ENCODE results near the gene MTHFSD.

MTHFSD gene

GRCh38 chr16:86512301-86512859 is 42.7 kb downstream of the MTHFSD start:
- no peak for DNase-seq

DNA sequence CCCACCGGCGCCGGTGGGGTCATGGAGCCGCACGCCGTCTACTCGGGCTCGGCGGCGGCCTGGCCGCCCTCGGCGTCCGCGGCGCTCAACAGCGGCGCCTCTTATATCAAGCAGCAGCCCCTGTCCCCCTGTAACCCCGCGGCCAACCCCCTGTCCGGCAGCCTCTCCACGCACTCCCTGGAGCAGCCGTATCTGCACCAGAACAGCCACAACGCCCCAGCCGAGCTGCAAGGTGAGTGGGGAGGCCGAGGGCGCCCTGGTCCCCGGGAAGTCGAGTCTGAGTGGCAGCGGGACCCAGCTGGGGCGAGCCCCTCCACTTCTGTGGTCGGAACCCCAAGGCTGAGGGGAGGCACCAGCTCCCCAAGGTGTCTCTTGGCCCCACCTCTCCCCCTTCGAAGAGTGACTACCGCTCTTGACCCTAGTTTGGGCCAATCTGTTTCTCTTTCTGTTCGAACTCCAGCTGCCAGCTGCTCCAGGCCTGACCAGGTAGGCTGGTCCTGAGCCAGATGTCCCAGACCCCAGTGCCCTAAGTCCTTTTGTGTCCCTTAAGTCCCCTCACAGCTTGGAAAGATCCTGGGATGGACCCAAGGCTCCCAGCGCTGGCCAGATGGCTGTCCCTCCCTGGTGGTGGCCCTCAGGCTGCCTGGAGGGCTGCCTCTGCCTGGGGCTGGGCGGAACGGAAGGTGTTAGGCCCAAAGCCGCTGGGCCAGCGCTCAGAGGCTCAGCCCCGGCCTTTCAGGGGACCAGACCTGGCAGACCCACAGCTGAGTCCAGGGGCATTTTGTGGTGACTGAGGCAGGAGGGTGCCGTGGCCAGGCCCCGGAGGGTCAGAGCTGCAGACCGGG is 43.5 kb downstream of the MTHFSD start:
- DNase-seq, result no peak

DNA sequence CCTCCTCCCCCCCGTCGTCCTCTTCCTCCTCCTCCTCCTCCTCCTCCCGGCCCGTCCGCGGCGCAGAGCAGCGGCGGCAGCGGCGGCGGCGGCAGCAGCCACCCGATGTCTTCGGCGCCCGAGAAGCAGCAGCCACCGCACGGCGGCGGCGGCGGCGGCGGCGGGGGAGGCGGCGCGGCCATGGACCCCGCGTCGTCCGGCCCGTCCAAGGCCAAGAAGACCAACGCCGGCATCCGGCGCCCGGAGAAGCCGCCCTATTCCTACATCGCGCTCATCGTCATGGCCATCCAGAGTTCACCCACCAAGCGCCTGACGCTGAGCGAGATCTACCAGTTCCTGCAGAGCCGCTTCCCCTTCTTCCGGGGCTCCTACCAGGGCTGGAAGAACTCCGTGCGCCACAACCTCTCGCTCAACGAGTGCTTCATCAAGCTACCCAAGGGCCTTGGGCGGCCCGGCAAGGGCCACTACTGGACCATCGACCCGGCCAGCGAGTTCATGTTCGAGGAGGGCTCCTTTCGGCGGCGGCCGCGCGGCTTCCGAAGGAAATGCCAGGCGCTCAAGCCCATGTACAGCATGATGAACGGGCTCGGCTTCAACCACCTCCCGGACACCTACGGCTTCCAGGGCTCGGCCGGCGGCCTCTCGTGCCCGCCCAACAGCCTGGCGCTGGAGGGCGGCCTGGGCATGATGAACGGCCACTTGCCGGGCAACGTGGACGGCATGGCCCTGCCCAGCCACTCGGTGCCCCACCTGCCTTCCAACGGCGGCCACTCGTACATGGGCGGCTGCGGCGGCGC is 44.4 kb downstream of the MTHFSD start, which contains the start of gene FOXF1:
Gene FOXF1 (plus strand): TSS at position 63 of the 797 bp plus-strand sequence. CDS start 43 bp downstream, at position 106.
- no peak for DNase-seq

GRCh38 chr16:86509759-86510464 is 45.1 kb downstream of the MTHFSD start:
- no peak for DNase-seq

- no peak for DNase-seq
These were observed 45.9 kb downstream of the MTHFSD start for GRCh38 chr16:86508947-86509758.

DNA sequence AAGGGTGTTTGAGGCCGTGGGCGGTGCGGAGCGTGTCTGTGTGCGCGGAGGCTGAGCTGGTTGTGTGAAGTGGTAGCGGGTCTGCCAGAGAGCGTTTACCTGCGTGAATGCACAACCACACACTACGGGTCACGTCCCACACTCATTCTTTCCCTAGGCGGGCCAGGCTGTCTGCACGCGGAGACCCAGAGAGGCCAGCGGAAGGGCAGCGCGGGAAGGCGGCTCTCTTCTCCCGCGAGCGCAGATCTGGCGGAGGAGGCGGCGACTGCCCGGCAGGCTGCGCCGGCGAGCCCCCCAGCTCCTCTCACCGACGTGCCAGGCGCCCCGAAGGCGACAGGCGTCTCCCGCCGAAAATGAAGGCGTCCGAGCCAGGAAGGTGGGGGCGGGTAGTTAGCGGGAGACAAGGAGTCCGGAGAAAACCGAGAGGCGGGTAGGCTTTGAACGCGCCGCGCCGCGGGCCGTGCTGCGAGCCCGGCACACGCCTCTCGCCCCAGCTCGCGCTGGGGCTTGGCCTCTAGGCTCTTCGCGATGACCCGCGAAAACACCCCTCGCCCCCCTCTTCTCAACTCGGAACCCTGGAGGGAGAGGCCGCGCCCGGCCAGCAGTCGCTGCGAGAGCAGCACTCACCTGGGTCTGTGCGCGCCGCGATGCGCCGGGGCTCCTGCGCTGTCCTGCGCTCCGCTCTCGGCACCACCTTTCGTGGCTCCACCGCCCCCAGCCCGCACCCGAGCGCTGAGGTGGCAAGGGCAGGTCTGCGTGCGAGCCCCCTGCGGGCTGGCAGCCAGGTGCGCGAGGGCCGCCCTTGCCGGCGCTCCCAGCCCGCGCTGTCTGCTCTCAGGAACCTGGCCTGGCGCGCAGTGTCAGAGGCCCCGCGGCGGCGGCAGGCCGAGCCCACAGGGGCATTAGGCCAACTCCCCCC is 46.7 kb downstream of the MTHFSD start:
- no peak for DNase-seq

GRCh38 chr16:86507173-86508027 is 47.6 kb downstream of the MTHFSD start:
- DNase-seq, result no peak

GRCh38 chr16:86505899-86506864 is 48.9 kb downstream of the MTHFSD start:
- no peak for DNase-seq

GRCh38 chr16:86505185-86505898 is 49.7 kb downstream of the MTHFSD start:
- no peak for DNase-seq

- no peak for DNase-seq
These were observed 50.5 kb downstream of the MTHFSD start for GRCh38 chr16:86504315-86505184.

- no peak for DNase-seq
These were observed 51.2 kb downstream of the MTHFSD start for GRCh38 chr16:86503830-86504229.

GRCh38 chr16:86502856-86503748 is 51.9 kb downstream of the MTHFSD start:
- no peak for DNase-seq

DNA sequence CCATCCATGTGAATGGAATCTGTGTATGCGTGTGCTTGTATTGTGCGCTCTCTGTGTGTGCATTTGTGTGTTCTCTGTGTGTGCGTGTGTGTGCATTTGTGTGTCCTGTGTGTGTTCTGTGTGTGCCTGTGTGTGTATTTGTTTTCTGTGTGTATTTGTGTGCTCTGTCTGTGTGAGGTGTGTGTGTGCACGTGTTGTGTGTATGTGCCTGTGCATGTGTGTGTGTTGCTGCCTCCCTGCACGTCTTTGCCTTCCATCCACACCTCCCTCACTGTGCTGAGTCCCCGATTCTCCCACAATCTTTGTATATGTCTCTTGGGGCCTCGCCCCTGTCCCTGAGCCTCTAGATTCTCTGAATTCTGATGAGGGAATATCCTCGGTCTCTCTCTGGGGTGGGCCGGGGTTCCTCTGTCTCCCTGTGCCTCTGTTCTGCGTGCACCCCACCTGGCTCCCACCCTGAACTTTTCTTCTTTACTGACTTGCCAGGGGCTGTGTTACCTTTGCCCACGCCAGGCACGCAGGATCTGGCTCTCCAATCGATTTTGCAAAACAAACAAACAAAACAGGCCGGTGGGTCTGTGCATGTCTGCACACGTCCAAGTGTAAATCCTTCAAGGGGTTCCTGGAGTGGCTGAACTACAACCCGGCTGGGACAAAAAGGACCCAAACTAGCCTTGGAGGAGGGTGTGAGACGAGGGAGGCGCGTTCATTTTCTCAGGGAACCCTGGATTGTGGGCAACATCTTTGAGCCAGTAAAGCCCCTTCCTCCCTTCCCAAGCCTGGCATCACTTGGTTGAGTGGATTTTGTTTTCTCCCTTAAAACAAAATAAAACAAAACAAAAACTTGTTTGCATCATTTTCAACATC is 52.8 kb downstream of the MTHFSD start:
- no peak for DNase-seq

- DNase-seq, result no peak
These were observed 54.1 kb downstream of the MTHFSD start for GRCh38 chr16:86500708-86501510.

Measured in activated CD4-positive, alpha-beta T cell treated with anti-CD3 and anti-CD28 coated beads for 4 hours (primary cell).